RKO (cell line): Measurements from ENCODE around the gene NUCB1.

Source experiments
- DNase-seq: peaks from one replicate; pipeline ENCODE4 v3.0.0-alpha.2; 2016; ENCODE audit warnings: low spot score

Gene NUCB1

DNA sequence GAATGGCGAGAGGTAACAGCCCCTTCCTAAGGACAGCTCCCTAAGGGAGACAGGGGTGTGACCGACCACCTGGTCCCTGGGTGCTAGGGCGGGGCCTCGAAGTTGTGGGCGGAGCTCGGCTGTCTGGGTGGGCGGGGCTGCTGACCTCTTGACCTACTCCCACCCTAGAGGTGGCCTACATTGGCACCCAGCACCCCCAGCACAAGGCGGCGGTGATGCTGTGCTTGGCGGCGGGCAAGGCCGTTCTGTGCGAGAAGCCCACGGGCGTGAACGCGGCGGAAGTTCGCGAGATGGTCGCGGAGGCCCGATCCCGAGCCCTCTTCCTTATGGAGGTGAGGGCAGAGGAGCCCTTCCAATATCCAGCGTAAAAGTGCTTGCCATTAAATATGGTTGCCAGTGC, 35.8 kb downstream of the NUCB1 start:
- no peak for DNase-seq

- DNase-seq = no peak
These were observed 38.1 kb downstream of the NUCB1 start for GRCh38 chr19:48938256-48938655.

GRCh38 chr19:48940902-48941301, 40.8 kb downstream of the NUCB1 start:
- DNase-seq = no peak

GRCh38 chr19:48943081-48943480, 43.0 kb downstream of the NUCB1 start:
- DNase-seq = no peak

- no peak for DNase-seq
These were observed 45.3 kb downstream of the NUCB1 start for GRCh38 chr19:48945415-48945814.

DNA sequence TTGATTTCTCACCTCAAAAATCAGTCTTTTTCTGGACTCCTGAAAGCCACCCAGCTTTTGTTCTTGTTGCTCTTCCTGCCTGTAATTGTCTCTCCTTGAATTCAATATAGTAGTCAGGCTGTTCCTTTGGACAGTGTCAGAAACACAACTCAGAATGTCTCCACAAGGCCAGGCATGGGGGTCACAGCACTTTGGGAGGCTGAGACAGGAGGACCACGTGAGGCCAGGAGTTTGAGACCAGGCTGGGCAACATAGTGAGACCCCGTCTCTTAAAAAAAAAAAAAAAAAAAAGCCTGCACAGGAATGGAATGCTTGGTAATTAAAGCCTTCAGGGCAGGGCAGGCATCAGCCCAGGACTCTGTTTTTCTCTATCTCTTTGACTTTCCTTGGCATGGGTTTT, 45.7 kb downstream of the NUCB1 start:
- no peak for DNase-seq

DNA sequence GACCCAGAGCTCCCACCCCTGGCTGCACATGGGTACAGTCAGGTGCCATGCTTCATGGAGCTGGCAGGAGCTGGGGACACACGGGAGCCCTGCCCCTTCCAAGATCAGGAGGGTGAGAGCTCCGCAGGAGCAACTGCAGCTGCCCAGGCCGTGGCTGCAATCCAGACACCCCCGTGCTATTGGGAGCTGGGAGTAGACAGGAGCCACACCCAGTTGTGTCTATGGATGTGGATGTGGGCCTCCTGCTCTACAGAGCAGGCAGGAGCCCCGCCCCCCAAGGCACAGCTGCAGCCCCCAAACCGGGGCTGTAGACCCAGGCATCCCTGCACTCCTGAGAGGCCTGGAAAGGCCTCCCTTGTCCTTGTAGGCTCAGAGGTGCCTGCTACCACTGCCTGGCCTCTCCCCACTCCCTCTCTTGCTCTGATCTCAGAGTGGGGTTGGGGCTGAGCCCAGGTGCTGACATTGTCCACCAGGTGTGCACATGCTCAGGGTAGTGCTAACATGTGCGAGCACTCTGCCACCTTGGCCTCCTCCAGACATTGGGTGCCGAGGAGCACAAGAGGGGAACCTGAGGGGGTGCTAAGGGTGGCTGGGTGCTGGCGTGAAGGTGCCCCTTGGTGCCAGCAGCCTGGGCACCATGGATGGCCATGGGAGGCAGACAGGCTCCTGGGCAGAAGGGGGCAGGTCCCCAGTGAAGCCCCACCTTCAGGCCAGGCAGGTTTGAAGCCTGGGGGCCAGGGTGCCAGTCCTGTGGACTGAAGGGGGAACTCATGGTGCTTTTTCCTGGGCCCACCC, 46.5 kb downstream of the NUCB1 start:
- DNase-seq = no peak

GRCh38 chr19:48947258-48947542, 47.1 kb downstream of the NUCB1 start:
- DNase-seq = no peak

DNA sequence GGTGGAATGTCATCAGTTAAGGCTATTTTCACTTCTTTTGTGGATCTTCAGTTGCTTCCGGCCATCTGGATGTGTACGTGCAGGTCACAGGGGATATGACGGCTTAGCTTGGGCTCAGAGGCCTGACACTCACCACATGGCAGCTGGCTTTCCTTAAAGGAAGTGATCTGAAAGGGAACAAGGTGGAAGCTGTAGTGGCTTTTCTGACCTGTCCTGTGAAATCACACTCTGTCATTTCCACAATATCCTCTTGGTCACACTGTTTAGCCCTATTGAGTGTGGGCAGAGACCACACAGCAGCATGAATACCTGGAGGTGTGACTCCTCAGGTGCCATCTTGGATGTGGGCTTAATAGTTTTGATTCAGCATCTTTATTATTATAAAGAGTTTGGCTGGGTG, 50.0 kb downstream of the NUCB1 start:
- no peak for DNase-seq

GRCh38 chr19:48950830-48951519, 50.9 kb downstream of the NUCB1 start:
- DNase-seq = no peak

DNA sequence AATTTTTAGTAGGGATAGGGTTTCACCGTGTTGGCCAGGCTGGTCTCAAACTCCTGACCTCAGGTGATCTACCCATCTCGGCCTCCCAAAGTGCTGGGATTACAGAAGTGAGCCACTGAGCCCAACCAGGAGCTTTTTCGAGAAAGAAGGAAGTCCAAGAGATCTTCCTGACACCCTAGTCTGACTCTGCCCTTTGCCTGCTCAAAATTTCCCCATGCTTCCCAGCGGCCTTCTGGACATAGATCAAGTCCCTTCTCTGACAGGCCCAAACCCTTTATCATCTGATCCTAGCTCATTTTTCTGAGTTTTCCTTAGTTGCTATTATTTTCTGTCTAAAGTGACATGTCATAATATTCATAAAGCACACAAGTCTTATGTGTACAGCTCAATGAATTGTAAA, 53.0 kb downstream of the NUCB1 start:
- DNase-seq = no peak

- DNase-seq = no peak
These were observed 54.0 kb downstream of the NUCB1 start for GRCh38 chr19:48953990-48954594.

- peak; percentile 96 for DNase-seq
These were observed 54.6 kb downstream of the NUCB1 start, which contains the start of gene BAX for GRCh38 chr19:48954595-48955307. BAX (plus strand) TSS chr19:48954875; CDS start chr19:48954929, 54 bp downstream.

GRCh38 chr19:48955308-48955958, 55.3 kb downstream of the NUCB1 start:
- DNase-seq = no peak

DNA sequence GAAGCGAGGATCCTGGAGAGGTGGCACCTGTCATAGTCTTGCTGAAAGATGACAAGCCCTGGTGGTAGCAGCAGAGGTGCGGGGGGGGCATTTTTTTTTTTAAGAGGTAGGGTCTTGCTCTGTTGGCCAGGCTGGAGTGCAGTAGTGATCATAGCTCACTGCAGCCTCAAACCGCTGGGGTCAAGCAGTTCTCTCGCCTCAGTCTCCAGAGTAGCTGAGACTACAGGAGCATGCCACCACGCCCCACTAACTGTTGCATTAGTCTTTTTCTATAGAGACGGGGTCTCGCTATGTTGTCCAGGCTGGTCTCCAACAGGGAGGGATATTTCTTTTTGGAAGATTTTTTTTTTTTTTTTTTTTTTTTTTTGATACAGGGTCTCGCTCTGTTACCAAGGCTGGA, 57.9 kb downstream of the NUCB1 start:
- no peak for DNase-seq

DNA sequence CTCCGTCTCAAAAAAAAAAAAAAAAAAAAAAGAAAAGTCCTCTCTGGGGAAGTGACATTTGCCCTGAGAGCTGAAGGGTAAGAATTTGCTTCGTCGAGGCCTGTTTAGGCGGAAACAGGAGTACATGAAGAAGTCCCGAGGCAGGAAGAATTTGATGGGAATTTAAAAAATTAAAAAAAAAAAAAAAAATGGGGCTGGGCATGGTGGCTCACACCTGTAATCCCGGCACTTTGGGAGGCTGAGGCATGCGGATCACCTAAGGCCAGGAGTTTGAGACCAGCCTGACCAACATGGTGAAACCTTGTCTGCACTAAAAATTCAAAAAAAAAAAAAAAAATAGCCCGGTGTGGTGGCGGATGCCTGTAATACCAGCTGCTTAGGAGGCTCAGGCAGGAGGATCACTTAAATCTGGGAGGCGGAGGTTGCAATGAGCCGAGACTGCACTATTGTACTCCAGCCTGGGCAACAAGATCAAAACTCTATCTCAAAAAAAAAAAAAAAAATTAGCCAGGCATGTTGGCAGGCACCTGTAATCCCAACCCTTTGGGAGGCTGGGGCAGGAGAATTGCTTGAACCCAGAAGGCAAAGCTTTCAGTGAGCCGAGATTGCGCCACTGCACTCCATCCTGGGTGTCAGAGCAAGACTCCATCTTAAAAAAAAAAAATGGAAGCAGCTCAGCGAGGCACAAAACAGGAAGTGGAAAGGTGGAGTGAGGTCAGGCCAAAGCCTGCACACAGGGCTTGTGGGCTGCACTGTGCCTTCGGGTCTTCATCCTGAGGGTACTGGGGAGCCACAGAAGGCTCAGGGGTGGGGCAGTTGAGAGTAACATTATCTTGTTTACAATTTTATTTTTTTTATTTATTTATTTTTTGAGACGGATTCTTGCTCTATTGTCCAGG, 59.5 kb downstream of the NUCB1 start:
- no peak for DNase-seq

DNA sequence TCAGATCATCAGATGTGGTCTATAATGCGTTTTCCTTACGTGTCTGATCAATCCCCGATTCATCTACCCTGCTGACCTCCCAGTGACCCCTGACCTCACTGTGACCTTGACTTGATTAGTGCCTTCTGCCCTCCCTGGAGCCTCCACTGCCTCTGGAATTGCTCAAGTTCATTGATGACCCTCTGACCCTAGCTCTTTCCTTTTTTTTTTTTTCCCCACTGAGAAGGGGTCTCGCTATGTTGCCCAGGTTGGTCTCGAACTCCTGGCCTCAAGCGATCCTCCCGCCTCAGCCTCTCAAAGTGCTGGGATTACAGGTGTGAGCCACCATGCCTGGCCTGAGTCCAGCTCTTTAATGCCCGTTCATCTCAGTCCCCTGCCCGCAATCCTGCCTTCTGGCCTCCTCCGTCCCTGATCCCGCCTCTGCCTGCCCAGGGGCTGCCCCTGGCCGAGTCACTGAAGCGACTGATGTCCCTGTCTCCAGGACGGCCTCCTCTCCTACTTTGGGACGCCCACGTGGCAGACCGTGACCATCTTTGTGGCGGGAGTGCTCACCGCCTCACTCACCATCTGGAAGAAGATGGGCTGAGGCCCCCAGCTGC, 61.0 kb downstream of the NUCB1 start:
- peak; percentile 35 for DNase-seq

DNA sequence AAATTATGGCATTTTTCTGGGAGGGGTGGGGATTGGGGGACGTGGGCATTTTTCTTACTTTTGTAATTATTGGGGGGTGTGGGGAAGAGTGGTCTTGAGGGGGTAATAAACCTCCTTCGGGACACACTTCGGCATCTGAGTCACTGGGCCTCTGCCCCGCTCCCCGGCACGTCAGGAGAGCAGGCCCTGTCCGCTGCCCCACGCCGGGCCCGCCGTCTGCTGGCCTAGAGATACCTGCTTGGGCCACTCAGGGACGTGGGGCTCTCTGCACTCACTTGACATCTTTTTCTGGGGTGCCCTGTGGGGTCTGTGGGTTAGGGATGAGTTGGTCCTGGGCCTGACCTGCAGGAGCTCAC, 61.5 kb downstream of the NUCB1 start:
- no peak for DNase-seq

DNA sequence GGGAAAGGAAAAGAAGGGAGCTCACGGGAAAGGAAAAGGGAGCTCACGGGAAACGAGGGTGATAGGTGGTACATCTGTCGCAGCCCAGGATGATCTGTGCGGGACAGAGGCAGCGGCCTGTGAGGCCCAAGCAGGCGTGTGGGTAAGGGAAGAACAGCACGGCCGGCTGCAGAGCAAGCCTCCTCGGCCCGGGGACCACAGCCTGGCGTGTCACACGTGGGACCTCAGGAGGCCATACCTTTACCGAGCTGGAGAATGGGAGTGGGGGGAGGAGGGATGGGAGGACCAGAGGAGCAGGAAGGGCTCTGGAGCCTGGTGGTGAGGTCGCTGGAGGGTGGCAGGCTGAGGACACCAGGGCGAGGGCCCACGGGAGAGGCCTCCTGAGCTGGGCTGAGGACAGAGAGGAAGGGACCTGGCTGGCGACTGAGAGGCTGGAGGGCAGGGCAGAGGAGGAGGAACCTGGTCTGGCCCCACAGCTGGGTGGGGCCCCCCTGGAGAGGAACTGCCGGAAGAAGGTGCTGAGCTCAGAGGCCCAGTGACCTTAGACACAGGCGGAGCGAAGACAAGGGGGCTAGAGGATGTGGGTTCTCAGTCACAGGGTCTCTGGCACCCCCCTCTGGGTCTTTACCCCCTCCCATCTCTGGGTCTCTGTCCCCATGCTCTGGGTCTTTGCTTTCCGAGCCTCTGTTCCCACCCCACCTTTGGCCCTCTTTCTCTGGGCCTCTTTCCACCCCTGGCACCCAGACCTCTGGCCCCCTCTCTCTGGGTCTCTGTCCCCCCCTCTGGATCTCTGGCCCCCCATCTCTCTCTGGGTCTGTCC, 62.1 kb downstream of the NUCB1 start:
- peak; percentile 75 for DNase-seq

DNA sequence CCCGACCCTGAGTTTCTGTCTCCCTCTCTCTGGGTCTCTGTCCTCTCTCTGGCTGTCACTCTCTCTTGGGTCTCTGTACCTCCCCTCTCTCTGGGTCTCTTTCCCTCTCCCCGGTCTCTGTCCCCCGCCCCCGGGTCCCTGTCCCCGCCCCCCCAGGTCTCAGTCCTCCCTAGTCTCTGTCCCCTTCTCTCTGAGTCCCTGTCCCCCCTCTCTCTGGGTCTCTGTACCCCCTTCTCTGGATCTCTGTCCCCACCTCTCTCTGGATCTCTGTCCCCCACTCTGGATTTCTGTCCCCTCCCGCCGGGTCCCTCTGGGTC, 62.7 kb downstream of the NUCB1 start:
- DNase-seq = no peak
